NCI-H2029 (cell line): Measurements from ENCODE around the gene GFRAL.
"Not testable (repeated sequence)": the region's sequence is repeated elsewhere in the genome, so short reads cannot be mapped to it uniquely, and the experiment has no call there.

Experiments used
- DNase-seq: peaks from one replicate; lab custom pipeline; 2025; lab: John Stamatoyannopoulos, UW

The GFRAL gene

DNA sequence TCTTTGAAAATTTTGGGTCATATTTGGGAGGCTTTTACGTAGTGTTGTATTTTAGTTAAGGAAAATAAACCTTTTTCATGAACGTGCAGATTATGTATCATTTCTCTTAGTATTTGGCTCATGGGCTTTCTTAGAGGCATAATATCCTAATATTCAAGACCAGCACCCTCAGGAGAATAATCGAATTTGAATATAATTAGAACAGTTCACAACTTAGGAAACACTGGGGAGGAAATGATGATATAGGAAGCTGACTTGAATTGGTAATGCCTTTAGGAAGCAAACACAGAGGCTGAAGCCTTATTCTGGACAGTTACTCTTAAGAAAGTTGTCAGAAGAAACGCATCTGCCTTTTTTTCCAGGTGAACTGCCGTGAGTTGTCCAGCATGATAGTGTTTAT lies at the start of gene GFRAL:
GFRAL (plus strand) TSS at position 301 of the 400 bp plus-strand sequence; CDS start at position 387, 86 bp downstream.
- no peak for DNase-seq

DNA sequence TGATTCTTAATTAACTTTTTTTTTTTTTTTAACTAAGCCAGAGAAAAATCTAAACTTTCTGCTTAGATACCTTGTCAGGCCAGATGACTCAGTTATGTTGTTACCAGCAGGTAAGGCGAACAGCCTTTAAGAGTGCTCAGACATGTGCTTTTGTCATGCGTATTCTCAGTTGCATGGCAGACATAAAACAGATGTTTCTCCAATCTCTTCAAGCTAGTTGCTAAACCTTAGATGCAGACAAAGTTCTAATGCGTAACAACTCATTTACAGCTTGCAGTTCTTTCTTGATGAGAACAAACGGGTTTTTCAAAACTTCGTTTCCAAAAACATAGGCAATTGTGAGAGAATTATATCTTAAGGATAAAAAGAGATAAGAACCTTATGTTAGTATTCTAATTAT lies 49.6 kb upstream of the GFRAL start:
- DNase-seq, result no peak

- no peak for DNase-seq
These were observed 46.1 kb upstream of the GFRAL start for GRCh38 chr6:55281215-55281614.

DNA sequence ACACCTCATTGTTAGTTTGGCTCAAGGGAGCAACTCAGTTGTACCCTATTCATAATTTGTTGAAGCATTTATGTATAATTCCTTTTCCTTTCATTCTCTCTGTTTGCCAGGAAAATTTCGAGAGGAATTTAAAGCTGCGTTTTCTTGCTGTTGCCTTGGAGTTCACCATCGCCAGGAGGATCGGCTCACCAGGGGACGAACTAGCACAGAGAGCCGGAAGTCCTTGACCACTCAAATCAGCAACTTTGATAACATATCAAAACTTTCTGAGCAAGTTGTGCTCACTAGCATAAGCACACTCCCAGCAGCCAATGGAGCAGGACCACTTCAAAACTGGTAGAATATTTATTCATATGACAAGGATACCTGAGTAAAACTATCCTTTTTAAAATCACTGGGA lies 45.2 kb upstream of the GFRAL start:
- DNase-seq, result no peak

DNA sequence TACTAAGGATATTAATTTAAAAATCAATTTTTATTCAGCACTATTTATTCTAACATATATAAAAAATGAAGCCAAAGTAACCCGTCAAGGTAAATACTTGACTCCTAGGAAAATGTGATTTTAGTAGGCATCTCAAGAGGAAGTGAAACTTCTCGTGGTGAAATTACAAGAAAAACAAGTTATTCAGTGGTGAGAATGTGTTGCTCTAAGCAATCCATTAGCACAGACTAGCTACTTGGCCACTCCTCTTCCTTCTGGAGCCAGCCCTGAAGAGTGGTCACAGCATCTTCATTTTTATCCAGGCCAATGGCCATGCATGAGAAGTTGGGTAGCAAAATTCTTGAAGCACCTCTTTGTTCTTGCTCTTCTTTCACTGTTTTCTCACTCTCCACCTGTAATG lies 40.4 kb upstream of the GFRAL start:
- no peak for DNase-seq

- no peak for DNase-seq
These were observed 36.5 kb upstream of the GFRAL start for GRCh38 chr6:55290736-55291135.

- no peak for DNase-seq
These were observed 34.2 kb upstream of the GFRAL start for GRCh38 chr6:55293116-55293515.

DNA sequence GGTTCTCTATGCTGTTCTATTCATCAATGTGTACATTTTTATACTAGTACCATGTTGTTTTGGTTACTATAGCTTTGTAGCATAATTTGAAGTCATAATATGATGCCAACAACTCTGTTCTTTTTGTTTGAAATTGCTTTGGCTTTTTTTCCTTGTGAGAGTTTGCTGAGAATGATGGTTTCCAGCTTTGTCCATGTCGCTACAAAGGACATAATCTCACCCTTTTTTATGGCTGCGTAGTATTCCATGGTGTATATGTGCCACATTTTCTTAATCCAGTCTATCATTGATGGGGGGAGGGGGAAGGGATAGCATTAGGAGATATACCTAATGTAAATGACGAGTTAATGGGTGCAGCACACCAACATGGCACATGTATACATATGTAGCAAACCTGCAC lies 30.1 kb upstream of the GFRAL start:
- not testable (repeated sequence) for DNase-seq

- no peak for DNase-seq
These were observed 27.8 kb upstream of the GFRAL start for GRCh38 chr6:55299286-55299985.

DNA sequence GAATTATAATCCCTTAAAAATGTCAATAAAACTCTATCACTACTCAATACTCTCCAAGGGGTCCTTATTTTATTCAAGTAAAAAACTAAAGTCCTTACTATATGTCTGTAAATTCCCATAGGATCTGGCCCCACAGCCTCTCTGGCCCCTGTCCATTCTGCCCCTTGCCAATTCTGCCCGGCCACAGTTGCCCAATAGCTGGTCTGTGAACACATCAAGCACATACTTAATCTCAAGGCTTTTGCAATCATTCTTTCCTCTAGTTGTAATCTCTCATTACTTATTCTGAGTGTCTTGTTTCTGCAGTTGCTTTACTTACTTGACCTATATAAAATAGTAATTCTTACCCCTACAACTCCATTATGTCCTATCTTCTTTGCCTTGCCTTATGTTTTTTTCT lies 22.5 kb upstream of the GFRAL start:
- DNase-seq, result no peak

- no peak for DNase-seq
These were observed 7.1 kb upstream of the GFRAL start for GRCh38 chr6:55319961-55320695.

DNA sequence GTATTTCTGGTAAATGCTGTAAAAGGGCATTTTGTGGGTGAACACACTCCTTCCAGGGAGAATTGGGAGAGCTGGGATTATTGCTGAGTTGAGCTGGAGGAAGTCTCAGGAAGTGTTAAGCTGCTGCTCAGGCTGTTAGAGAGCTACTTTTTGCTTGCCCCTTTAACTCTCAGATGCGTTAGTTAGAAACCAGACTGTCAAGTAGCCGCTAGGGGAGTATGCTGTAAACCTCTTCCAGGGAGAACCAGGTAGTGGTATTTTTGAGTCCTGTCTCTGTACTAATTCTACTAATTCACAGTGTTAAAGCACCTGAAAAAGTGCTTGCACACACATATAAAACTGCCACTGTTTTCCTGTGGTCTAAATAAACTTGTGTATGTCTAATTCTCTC lies 6.6 kb upstream of the GFRAL start:
- no peak for DNase-seq

GRCh38 chr6:55377150-55377549 lies 49.9 kb downstream of the GFRAL start:
- no peak for DNase-seq

- no peak for DNase-seq
These were observed 52.2 kb downstream of the GFRAL start for GRCh38 chr6:55379471-55379870.

DNA sequence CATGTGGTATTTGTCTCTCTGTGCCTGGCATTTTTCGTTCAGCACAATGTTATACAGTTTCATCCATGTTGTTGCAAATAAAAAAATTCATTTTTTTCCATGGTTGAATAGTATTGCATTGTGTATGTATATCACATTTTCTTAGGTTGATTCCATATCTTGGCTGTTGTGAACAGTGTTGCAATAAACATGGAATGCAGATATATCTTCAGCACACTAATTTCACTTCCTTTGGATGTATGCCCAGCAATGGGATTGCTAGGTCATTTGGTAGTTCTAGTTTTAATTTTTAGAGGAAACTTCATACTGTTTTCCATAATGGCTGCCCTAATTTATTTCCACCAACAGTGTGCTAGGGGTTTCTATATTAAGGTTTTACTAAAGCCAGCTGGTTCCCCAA lies 52.6 kb downstream of the GFRAL start:
- no peak for DNase-seq

GRCh38 chr6:55388211-55388610 lies 60.9 kb downstream of the GFRAL start:
- no peak for DNase-seq

GRCh38 chr6:55395871-55396270 lies 68.6 kb downstream of the GFRAL start:
- DNase-seq, result no peak

- no peak for DNase-seq
These were observed 70.7 kb downstream of the GFRAL start for GRCh38 chr6:55397986-55398385.

DNA sequence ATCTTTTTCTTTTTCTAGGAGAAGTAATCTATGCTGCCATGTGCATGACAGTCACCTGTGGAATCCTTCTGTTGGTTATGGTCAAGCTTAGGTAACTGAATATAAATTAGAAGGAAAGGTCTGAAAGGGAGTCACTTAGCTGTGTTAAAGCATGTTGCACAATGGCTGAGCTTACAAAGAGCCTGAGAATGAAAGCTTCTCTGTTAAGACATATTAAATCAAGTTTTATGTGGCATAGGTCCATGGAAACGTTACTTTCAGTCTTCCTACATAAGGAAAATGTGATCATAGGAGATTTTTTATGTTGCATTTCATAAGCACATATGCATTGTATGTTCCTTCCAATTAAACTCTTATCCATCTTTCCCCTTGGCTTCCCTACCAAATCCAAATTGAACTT lies 72.1 kb downstream of the GFRAL start:
- no peak for DNase-seq

GRCh38 chr6:55405474-55406235 lies 78.4 kb downstream of the GFRAL start:
- no peak for DNase-seq

DNA sequence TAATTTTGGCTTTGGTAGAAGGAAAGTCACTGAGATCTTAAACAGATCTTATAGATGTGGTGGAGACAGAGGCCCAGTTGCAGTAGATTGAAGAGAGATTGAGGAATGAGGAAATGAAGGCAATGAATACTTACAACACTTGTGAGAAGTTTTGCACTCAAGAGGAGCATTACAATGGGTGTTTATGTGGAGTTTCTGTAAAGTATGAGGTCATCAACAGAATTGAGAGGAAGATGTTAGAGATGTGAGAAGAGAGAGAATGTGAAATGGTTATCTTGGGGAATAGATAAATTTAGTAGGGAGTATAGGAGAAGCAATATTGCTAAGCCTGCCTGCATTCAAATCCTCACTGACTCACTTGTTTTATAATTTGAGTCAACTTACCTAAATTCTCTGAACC lies 83.4 kb downstream of the GFRAL start:
- DNase-seq, result no peak

DNA sequence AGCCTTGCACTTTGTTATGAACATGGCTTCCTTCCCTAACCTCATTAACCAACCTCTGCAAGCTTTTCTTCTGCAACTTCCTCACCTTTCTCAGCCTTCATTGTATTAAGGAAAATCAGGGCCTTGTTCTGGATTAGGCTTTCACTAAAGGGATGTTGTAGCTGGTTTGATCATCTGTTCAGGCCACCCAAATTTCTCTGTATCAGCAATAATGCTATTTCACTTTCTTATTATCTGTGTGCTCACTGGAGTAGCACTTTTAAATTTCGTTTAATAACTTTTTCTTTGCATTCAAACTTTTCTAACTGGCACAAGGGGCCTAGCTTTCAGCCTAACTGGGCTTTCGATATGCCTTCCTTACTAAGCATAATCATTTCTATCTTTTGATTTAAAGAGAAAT lies 96.7 kb downstream of the GFRAL start:
- DNase-seq, result no peak
